ENCODE results near the gene NAB2. TPM values are rescaled to one million over a fixed set of nuclear protein-coding genes. Genes with fewer than 3 reads are reported as not detected.
A peak's percentile ranks its signal among the peaks of the same experiment; 100 is the strongest.

Gene NAB2
- total RNA-seq, 1 donor from 2014 or later, result 14.0 TPM

GRCh38 chr12:57123813-57124212, 34.9 kb downstream of the NAB2 start:
- TF ChIP-seq CTCF (IDR thresholded peaks at IDR 0.05; ENCODE audit: unreplicated experiment), result no peak
- Mint-ChIP-seq H3K4me1 (ENCODE audit: unreplicated experiment) (no peaks in the 10 kb centered on the region), H3K9me3 (ENCODE audit: unreplicated experiment) (no peaks in the 10 kb centered on the region), H3K27me3 (ENCODE audit: unreplicated experiment) (peaks cover 2% of the 10 kb centered on the region), H3K4me3 (ENCODE audit: unreplicated experiment) (no peak overlapping the region), H3K36me3 (ENCODE audit: low read depth, unreplicated experiment) (no peaks in the 10 kb centered on the region), H3K27ac (ENCODE audit: unreplicated experiment) (no peak overlapping the region)
- no peak for DNase-seq (ENCODE audit: low spot score)

GRCh38 chr12:57124261-57124877, 35.5 kb downstream of the NAB2 start:
- peak; percentile 97 for TF ChIP-seq CTCF (IDR thresholded peaks at IDR 0.05; ENCODE audit: unreplicated experiment)
- peak; percentile 81 for DNase-seq (ENCODE audit: low spot score)
- Mint-ChIP-seq H3K27me3 (ENCODE audit: unreplicated experiment) (peaks cover 2% of the 10 kb centered on the region), H3K4me3 (ENCODE audit: unreplicated experiment) (no peak overlapping the region), H3K4me1 (ENCODE audit: unreplicated experiment) (no peaks in the 10 kb centered on the region), H3K27ac (ENCODE audit: unreplicated experiment) (no peak overlapping the region), H3K9me3 (ENCODE audit: unreplicated experiment) (no peaks in the 10 kb centered on the region), H3K36me3 (ENCODE audit: low read depth, unreplicated experiment) (no peaks in the 10 kb centered on the region)

- H3K4me1 Mint-ChIP-seq (ENCODE audit: unreplicated experiment), result peaks cover 9% of the 10 kb centered on the region
- no peak overlapping the region for H3K4me3 Mint-ChIP-seq (ENCODE audit: unreplicated experiment)
- no peak overlapping the region for H3K27ac Mint-ChIP-seq (ENCODE audit: unreplicated experiment)
- H3K27me3 Mint-ChIP-seq (ENCODE audit: unreplicated experiment), result peaks cover 4% of the 10 kb centered on the region
- DNase-seq (ENCODE audit: low spot score), result no peak
- H3K36me3 Mint-ChIP-seq (ENCODE audit: low read depth, unreplicated experiment), result no peaks in the 10 kb centered on the region
- TF ChIP-seq CTCF (IDR thresholded peaks at IDR 0.05; ENCODE audit: unreplicated experiment), result no peak
- H3K9me3 Mint-ChIP-seq (ENCODE audit: unreplicated experiment), result no peaks in the 10 kb centered on the region
These were observed 37.1 kb downstream of the NAB2 start for GRCh38 chr12:57126061-57126460.

GRCh38 chr12:57126561-57126960, 37.6 kb downstream of the NAB2 start:
- no peak for TF ChIP-seq CTCF (IDR thresholded peaks at IDR 0.05; ENCODE audit: unreplicated experiment)
- peaks cover 14% of the 10 kb centered on the region for H3K4me1 Mint-ChIP-seq (ENCODE audit: unreplicated experiment)
- no peak overlapping the region for H3K4me3 Mint-ChIP-seq (ENCODE audit: unreplicated experiment)
- H3K27me3 Mint-ChIP-seq (ENCODE audit: unreplicated experiment), result peaks cover 7% of the 10 kb centered on the region
- H3K27ac Mint-ChIP-seq (ENCODE audit: unreplicated experiment), result no peak overlapping the region
- DNase-seq (ENCODE audit: low spot score), result no peak
- H3K36me3 Mint-ChIP-seq (ENCODE audit: low read depth, unreplicated experiment), result no peaks in the 10 kb centered on the region
- H3K9me3 Mint-ChIP-seq (ENCODE audit: unreplicated experiment), result no peaks in the 10 kb centered on the region

GRCh38 chr12:57127101-57127725, 38.3 kb downstream of the NAB2 start:
- Mint-ChIP-seq H3K27ac (ENCODE audit: unreplicated experiment) (no peak overlapping the region), H3K36me3 (ENCODE audit: low read depth, unreplicated experiment) (no peaks in the 10 kb centered on the region), H3K27me3 (ENCODE audit: unreplicated experiment) (peaks cover 7% of the 10 kb centered on the region), H3K4me3 (ENCODE audit: unreplicated experiment) (peak overlapping the region; percentile 86), H3K4me1 (ENCODE audit: unreplicated experiment) (peaks cover 19% of the 10 kb centered on the region), H3K9me3 (ENCODE audit: unreplicated experiment) (no peaks in the 10 kb centered on the region)
- no peak for TF ChIP-seq CTCF (IDR thresholded peaks at IDR 0.05; ENCODE audit: unreplicated experiment)
- DNase-seq (ENCODE audit: low spot score), result peak; percentile 63

Data from endothelial cell (in vitro differentiated cells).